ENCODE results near the gene ART1.
A peak's percentile ranks its signal among the peaks of the same experiment; 100 is the strongest.
"Not testable (repeated sequence)": the region's sequence is repeated elsewhere in the genome, so short reads cannot be mapped to it uniquely, and the experiment has no call there.

The ART1 gene

GRCh38 chr11:3635641-3636375 is 9.1 kb upstream of the ART1 start:
- DNase-seq, result no peak

- no peak for DNase-seq
Observed at GRCh38 chr11:3637201-3637600, 7.7 kb upstream of the ART1 start.

GRCh38 chr11:3638513-3638912 is 6.4 kb upstream of the ART1 start:
- no peak for DNase-seq

GRCh38 chr11:3639841-3640240 is 5.1 kb upstream of the ART1 start:
- DNase-seq, result no peak

- DNase-seq, result no peak
Observed at GRCh38 chr11:3641191-3641590, 3.7 kb upstream of the ART1 start.

- no peak for DNase-seq
Observed at GRCh38 chr11:3641701-3642070, 3.2 kb upstream of the ART1 start, which contains the start of gene ART5. TSS of gene ART5 (minus strand) at chr11:3641992. CDS start at chr11:3641862, 130 bp downstream.

- peak; percentile 97 for DNase-seq
Observed at GRCh38 chr11:3642071-3642951, 2.6 kb upstream of the ART1 start.

- DNase-seq, result not testable (repeated sequence)
Observed at GRCh38 chr11:3643102-3643546, 1.8 kb upstream of the ART1 start.

GRCh38 chr11:3645552-3645951 is 624 bp downstream of the ART1 start:
- no peak for DNase-seq

- not testable (repeated sequence) for DNase-seq
Observed at GRCh38 chr11:3648843-3649242, 3.9 kb downstream of the ART1 start.

GRCh38 chr11:3649374-3649773 is 4.4 kb downstream of the ART1 start:
- DNase-seq, result not testable (repeated sequence)

- DNase-seq, result not testable (repeated sequence)
Observed at GRCh38 chr11:3652514-3652913, 7.6 kb downstream of the ART1 start.

- no peak for DNase-seq
Observed at GRCh38 chr11:3655547-3655946, 10.6 kb downstream of the ART1 start.

- not testable (repeated sequence) for DNase-seq
Observed at GRCh38 chr11:3657331-3657730, 12.4 kb downstream of the ART1 start.

- no peak for DNase-seq
Observed at GRCh38 chr11:3658252-3658651, 13.3 kb downstream of the ART1 start.

GRCh38 chr11:3659595-3660515 is 14.9 kb downstream of the ART1 start:
- DNase-seq, result no peak

GRCh38 chr11:3660960-3661359 is 16.0 kb downstream of the ART1 start:
- DNase-seq, result no peak

- no peak for DNase-seq
Observed at GRCh38 chr11:3662856-3663255, 17.9 kb downstream of the ART1 start.

- peak; percentile 43 for DNase-seq
Observed at GRCh38 chr11:3664032-3664630, 19.2 kb downstream of the ART1 start.

GRCh38 chr11:3665336-3666022 is 20.6 kb downstream of the ART1 start:
- DNase-seq, result no peak

GRCh38 chr11:3666023-3666530 is 21.1 kb downstream of the ART1 start:
- DNase-seq, result peak; percentile 45
